Keratinocyte (primary cell): ENCODE results near the gene RNASE13.

ENCODE experiments used
- CTCF ChIP-seq, 3 experiments: IDR thresholded peaks in 1 of 3; conservative IDR thresholded peaks in 1 of 3; optimal IDR thresholded peaks in 1 of 3; 2 replicates in 2 of 3; 3 replicates in 1 of 3; pipeline versions ENCODE3 to v1.5.1; 2011; ENCODE audit warnings: low read length in 3 of 3, mild to moderate bottlenecking in 3 of 3, moderate library complexity in 2 of 3, control low read depth in 1 of 3, inconsistent platforms in 1 of 3; ENCODE audit not compliant: insufficient read depth in 2 of 3; ENCODE audit errors: extremely low read depth in 1 of 3
- EZH2 ChIP-seq: IDR thresholded peaks from one replicate; pipeline ENCODE4 v1.6.1; 2012; ENCODE audit warnings: inconsistent platforms, mild to moderate bottlenecking, low read length, moderate library complexity

DNA sequence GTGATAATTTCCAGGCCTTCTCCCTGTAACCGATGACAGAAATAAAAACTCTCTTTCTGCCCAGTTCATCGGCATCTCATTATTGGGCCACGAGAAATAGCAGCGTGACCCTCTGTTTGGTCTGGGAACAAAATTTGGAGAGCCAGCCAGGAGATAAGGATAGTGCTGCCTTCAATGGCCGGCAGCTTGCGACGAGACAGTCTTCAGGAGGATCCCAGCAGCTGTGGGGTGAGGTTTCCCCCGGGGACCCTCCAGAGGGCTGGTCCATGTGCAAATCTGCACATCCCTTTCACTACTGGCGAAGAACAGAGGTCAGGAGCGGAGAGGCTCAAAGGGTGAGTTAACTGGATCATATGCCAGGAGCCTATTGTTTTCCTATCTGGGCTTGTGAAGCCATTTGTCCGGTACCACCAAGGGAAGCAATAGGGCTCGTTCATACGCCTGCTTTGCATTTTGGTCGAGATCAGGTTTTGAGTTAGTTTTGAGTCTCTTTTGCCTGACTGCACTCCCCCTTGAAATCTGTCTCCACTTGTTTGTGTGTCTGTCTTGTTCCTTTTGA is 30.7 kb downstream of the RNASE13 start:
- TF ChIP-seq CTCF (optimal IDR thresholded peaks at IDR 0.05 in 1 of 3, IDR thresholded peaks at IDR 0.05 in 1 of 3, conservative IDR thresholded peaks at IDR 0.05 in 1 of 3; ENCODE audit: extremely low read depth in 1 of 3, insufficient read depth in 2 of 3, low read length in 3 of 3) (no peak), EZH2 (no peak)
